Thymus (tissue), 11 donors: ENCODE data around the gene PCBP3. TPM values are rescaled to one million over a fixed set of nuclear protein-coding genes. Genes with fewer than 3 reads are reported as not detected.
"Not testable (repeated sequence)": the region's sequence is repeated elsewhere in the genome, so short reads cannot be mapped to it uniquely, and the experiment has no call there.

Source experiments
- DNase-seq, 9 donors: peaks; one replicate each; pipeline ENCODE4 v3.0.0-alpha.2; 2013; ENCODE audit warnings: low spot score in 9 of 9, low read depth in 6 of 9, missing footprints in 1 of 9
- H3K27ac ChIP-seq, 2 donors: one replicate each; pipeline ENCODE4 v1.5.1; 2013; ENCODE audit warnings: control low read depth in 1 of 2, low read depth in 1 of 2, low read length in 1 of 2, mild to moderate bottlenecking in 1 of 2, moderate library complexity in 1 of 2
- H3K27me3 ChIP-seq, 2 donors: one replicate each; pipeline ENCODE4 v1.5.1; 2013; ENCODE audit warnings: low read length in 1 of 2; ENCODE audit not compliant: control insufficient read depth in 2 of 2, insufficient read depth in 1 of 2
- H3K36me3 ChIP-seq, 2 donors: one replicate each; pipeline ENCODE4 v1.5.1; 2013; ENCODE audit warnings: low read length in 1 of 2, mild to moderate bottlenecking in 1 of 2, moderate library complexity in 1 of 2; ENCODE audit not compliant: control insufficient read depth in 2 of 2, insufficient read depth in 2 of 2
- H3K4me1 ChIP-seq, 2 donors: one replicate each; pipeline ENCODE4 v1.5.1; 2013; ENCODE audit warnings: low read length in 2 of 2; ENCODE audit not compliant: control insufficient read depth in 2 of 2, insufficient read depth in 2 of 2
- H3K4me3 ChIP-seq, 2 donors: one replicate each; pipeline ENCODE4 v1.5.1; 2013; ENCODE audit warnings: low read length in 2 of 2, control low read depth in 1 of 2, mild to moderate bottlenecking in 1 of 2
- H3K9me3 ChIP-seq, 2 donors: one replicate each; pipeline ENCODE4 v1.5.1; 2013; ENCODE audit warnings: low read length in 1 of 2, mild to moderate bottlenecking in 1 of 2; ENCODE audit not compliant: control insufficient read depth in 2 of 2, insufficient read depth in 1 of 2
- WGBS: extraction: QIAGEN DNeasy Blood & Tissue Kit; methylation state at CpG from one replicate; pipeline ENCODE4 v1.1.7; 2013; 5-methylcytosine and 5-hydroxymethylcytosine counted together
- polyA plus RNA-seq: library from polyadenylated mRNA; stranded (reverse); fragments of 200-250 nt; gene quantifications from one replicate; pipeline ENCODE4 v1.2.3, GENCODE V29; 2013
- total RNA-seq: library from RNA; stranded (reverse); fragments of 120-200 nt; gene quantifications from one replicate; pipeline ENCODE4 v1.2.4, GENCODE V29; 2013
- donor health status: healthy.

PCBP3 gene
- total and polyA plus RNA-seq, 2 donors: 12.8 to 44.9 TPM

GRCh38 chr21:45706299-45706698, 62.8 kb downstream of the PCBP3 start:
- Histone ChIP-seq H3K27ac (no peak overlapping the region), H3K36me3 (peaks cover 3 to 5% of the 10 kb centered on the region in 2 donors), H3K4me3 (no peak overlapping the region), H3K27me3 (no peaks in the 10 kb centered on the region), H3K9me3 (no peaks in the 10 kb centered on the region), H3K4me1 (no peaks in the 10 kb centered on the region)
- DNase-seq: no peak
- 98% methylated on average over 1 of the region's 1 CpG for WGBS

GRCh38 chr21:45709173-45709572, 65.6 kb downstream of the PCBP3 start:
- 92% methylated on average over 7 of the region's 7 CpGs for WGBS
- Histone ChIP-seq H3K4me3 (no peak overlapping the region), H3K9me3 (peaks cover 0 to 2% of the 10 kb centered on the region in 2 donors), H3K4me1 (no peaks in the 10 kb centered on the region), H3K27ac (no peak overlapping the region), H3K27me3 (no peaks in the 10 kb centered on the region), H3K36me3 (peaks cover 3 to 7% of the 10 kb centered on the region in 2 donors)
- DNase-seq: no peak

DNA sequence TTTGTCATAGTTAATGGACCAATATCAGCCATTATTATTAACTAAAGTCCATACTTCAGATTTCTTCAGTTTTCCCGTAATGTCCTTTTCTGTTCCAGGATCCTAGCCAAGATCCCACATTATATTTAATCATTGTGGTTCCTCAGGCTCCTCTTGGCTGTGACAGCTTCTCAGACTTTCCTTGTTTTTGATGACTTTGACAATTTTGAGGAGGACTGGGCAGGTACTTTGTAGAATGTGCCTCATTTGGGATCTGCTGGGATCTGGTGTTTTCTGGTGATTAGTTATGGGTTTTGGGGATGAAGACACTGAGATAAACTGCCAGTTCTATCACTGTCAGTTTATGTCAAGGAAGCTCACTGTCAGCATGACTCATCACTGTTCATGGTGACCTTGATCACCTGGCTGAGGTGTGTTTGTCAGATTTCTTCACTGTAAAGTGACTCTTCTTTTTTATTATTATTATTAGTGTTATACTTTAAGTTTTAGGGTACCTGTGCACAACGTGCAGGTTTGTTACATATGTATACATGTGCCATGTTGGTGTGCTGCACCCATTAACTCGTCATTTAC, 66.3 kb downstream of the PCBP3 start:
- no peak for DNase-seq
- WGBS: 97% methylated on average over 3 of the region's 3 CpGs
- H3K36me3 ChIP-seq: peaks cover 3 to 4% of the 10 kb centered on the region in 2 donors
- H3K27me3 ChIP-seq: no peaks in the 10 kb centered on the region
- H3K4me1 ChIP-seq: no peaks in the 10 kb centered on the region
- H3K4me3 ChIP-seq: no peak overlapping the region
- H3K27ac ChIP-seq: no peak overlapping the region
- peaks cover 0 to 2% of the 10 kb centered on the region in 2 donors for H3K9me3 ChIP-seq

DNA sequence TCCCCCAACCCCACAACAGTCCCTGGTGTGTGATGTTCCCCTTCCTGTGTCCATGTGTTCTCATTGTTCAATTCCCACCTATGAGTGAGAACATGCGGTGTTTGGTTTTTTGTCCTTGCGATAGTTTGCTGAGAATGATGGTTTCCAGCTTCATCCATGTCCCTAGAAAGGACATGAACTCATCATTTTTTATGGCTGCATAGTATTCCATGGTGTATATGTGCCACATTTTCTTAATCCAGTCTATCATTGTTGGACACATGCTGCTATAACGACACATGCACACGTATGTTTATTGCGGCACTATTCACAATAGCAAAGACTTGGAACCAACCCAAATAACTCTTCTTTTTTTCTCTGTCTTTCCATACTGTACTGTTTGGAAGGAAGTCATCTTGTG, 66.8 kb downstream of the PCBP3 start:
- not testable (repeated sequence) for H3K36me3 ChIP-seq, DNase-seq, H3K27ac ChIP-seq, H3K27me3 ChIP-seq, H3K4me3 ChIP-seq, H3K9me3 ChIP-seq, H3K4me1 ChIP-seq
- over 99% methylated on average over 3 of the region's 5 CpGs for WGBS

- peaks cover 0 to under 1% of the 10 kb centered on the region in 2 donors for H3K4me1 ChIP-seq
- peaks cover 0 to 2% of the 10 kb centered on the region in 2 donors for H3K9me3 ChIP-seq
- H3K36me3 ChIP-seq: peaks cover 0 to 11% of the 10 kb centered on the region in 2 donors
- no peak overlapping the region for H3K27ac ChIP-seq
- no peak overlapping the region for H3K4me3 ChIP-seq
- no peak for DNase-seq
- 95% methylated on average over 6 of the region's 6 CpGs for WGBS
- H3K27me3 ChIP-seq: no peaks in the 10 kb centered on the region
Observed at GRCh38 chr21:45713613-45714012, 70.1 kb downstream of the PCBP3 start.

GRCh38 chr21:45715441-45715840, 71.9 kb downstream of the PCBP3 start:
- Histone ChIP-seq H3K4me1 (peaks cover 0 to 8% of the 10 kb centered on the region in 2 donors), H3K4me3 (no peak overlapping the region), H3K27me3 (no peaks in the 10 kb centered on the region), H3K9me3 (peaks cover 0 to 2% of the 10 kb centered on the region in 2 donors), H3K27ac (no peak overlapping the region), H3K36me3 (peaks cover 3 to 14% of the 10 kb centered on the region in 2 donors)
- WGBS: 97% methylated on average over 1 of the region's 1 CpG
- DNase-seq: no peak

DNA sequence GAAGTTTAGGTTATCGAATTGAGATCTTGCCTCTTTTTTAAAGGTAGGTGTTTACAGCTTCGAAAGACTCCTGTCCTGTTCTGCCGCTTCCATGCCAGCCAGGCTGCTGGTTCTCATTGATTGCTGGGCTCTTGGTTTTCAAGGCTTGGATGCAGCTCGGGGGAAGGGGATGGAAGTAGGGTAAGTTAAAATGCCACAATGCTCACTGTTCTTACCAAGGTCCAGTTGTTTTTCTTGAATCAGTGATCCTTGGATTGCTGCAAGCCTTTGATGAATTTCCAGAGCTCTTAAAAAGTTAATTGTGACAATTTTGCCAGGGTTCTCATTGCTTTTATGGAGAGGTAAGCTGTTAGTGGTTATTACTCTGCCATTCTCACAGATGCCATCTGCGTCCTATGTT, 74.9 kb downstream of the PCBP3 start:
- Histone ChIP-seq H3K36me3 (peaks cover 6 to 11% of the 10 kb centered on the region in 2 donors), H3K27me3 (no peaks in the 10 kb centered on the region)
- 96% methylated on average over 5 of the region's 5 CpGs for WGBS

DNA sequence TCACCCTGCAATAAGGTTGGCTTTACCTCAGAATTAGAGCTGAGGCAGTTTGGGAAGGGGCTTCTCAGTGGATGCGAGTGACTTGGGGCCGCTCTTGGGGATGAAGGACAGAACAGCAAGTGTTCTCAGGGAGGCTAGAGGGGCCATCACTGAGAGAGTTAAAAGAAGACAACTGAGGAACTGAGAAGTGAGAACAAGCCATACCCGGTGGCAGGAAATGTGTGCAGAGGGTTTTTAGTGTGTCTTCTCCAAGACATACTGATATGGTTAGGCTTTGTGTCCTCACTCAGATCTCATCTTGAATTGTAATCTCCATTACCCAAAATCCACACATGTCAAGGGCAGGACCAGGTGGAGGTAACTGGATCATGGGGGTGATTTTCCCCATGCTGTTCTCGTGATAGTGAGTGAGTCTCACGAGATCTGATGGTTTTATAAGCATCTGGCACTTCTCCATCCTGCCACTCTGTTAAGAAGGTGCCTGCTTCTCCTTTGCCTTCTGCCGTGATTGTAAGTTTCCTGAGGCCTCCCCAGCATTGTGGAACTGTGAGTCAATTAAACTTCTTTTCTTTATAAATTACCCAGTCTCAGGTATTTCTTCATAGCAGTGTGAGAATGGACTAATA, 75.8 kb downstream of the PCBP3 start:
- no peaks in the 10 kb centered on the region for H3K27me3 ChIP-seq
- no peak overlapping the region for H3K4me3 ChIP-seq
- DNase-seq: no peak
- H3K27ac ChIP-seq: no peak overlapping the region
- WGBS: 73% methylated on average over 6 of the region's 6 CpGs
- peaks cover 0 to 12% of the 10 kb centered on the region in 2 donors for H3K4me1 ChIP-seq
- peaks cover 6 to 9% of the 10 kb centered on the region in 2 donors for H3K36me3 ChIP-seq
- no peaks in the 10 kb centered on the region for H3K9me3 ChIP-seq

More for the DNA sequence above, 74.9 kb downstream of the PCBP3 start:
- peaks cover 0 to 2% of the 10 kb centered on the region in 2 donors for H3K9me3 ChIP-seq
- DNase-seq: no peak
- no peak overlapping the region for H3K27ac ChIP-seq
- no peak overlapping the region for H3K4me3 ChIP-seq
- H3K4me1 ChIP-seq: peaks cover 0 to 8% of the 10 kb centered on the region in 2 donors

- H3K36me3 ChIP-seq, H3K4me3 ChIP-seq, DNase-seq, H3K27ac ChIP-seq, H3K27me3 ChIP-seq, H3K9me3 ChIP-seq: not testable (repeated sequence)
- H3K4me1 ChIP-seq: peaks cover 0 to 12% of the 10 kb centered on the region in 2 donors
- 86% methylated on average over 1 of the region's 1 CpG for WGBS
Observed at GRCh38 chr21:45720204-45720603, 76.7 kb downstream of the PCBP3 start.
